ENCODE data around the gene ATF3. TPM values are rescaled to one million over a fixed set of nuclear protein-coding genes. Genes with fewer than 3 reads are reported as not detected.
A peak's percentile ranks its signal among the peaks of the same experiment; 100 is the strongest.

Gene ATF3
- total RNA-seq, 1 donor from 2014 or later, result 16.8 TPM

GRCh38 chr1:212613440-212614335 lies 5.1 kb downstream of the ATF3 start:
- DNase-seq (no peak), ATAC-seq (ENCODE audit: low read depth) (no peak)
- POLR2A ChIA-PET, result interaction anchor here (0.7 to 1.5 kb wide), 3 partner anchors 46 to 218 kb away, joined by 3 to 7 read pairs (median 4); no protein-coding TSS in a partner anchor
- Mint-ChIP-seq H3K27ac (no peak overlapping the region), H3K4me1 (peaks cover 20% of the 10 kb centered on the region), H3K36me3 (ENCODE audit: low read depth) (peaks cover 26% of the 10 kb centered on the region), H3K4me3 (no peak overlapping the region), H3K27me3 (peaks cover 4% of the 10 kb centered on the region), H3K9me3 (no peaks in the 10 kb centered on the region)
- no peak for TF ChIP-seq CTCF (IDR thresholded peaks at IDR 0.05)
- CTCF ChIA-PET, result interaction anchor here (0.6 kb wide), 1 partner anchor 157 kb away, joined by 7 read pairs; no protein-coding TSS in a partner anchor
- intact Hi-C loops (cut with micrococcal nuclease), result no loop called here

- intact Hi-C loops (cut with micrococcal nuclease), result no loop called here
- H3K4me3 Mint-ChIP-seq, result no peak overlapping the region
- peak overlapping the region; percentile 37 for H3K27ac Mint-ChIP-seq
These were observed 6.1 kb downstream of the ATF3 start for GRCh38 chr1:212614453-212615200.

GRCh38 chr1:212615201-212615470 lies 6.6 kb downstream of the ATF3 start:
- Mint-ChIP-seq H3K36me3 (ENCODE audit: low read depth) (peaks cover 35% of the 10 kb centered on the region), H3K9me3 (no peaks in the 10 kb centered on the region), H3K27ac (no peak overlapping the region), H3K27me3 (peaks cover 4% of the 10 kb centered on the region), H3K4me1 (peaks cover 14% of the 10 kb centered on the region), H3K4me3 (no peak overlapping the region)
- POLR2A ChIA-PET, result interaction anchor here (1.0 to 1.5 kb wide), 2 partner anchors 48 to 57 kb away, joined by 4 to 7 read pairs; no protein-coding TSS in a partner anchor
- intact Hi-C loops (cut with micrococcal nuclease), result no loop called here
- ATAC-seq (ENCODE audit: low read depth) (no peak), DNase-seq (no peak)
- no peak for TF ChIP-seq CTCF (IDR thresholded peaks at IDR 0.05)
- CTCF ChIA-PET, result no interaction called here

More at GRCh38 chr1:212614453-212615200, 6.1 kb downstream of the ATF3 start:
- TF ChIP-seq CTCF (IDR thresholded peaks at IDR 0.05), result no peak
- POLR2A ChIA-PET, result interaction anchor here (0.7 to 1.5 kb wide), 4 partner anchors 47 to 217 kb away, joined by 3 to 7 read pairs (median 4); no protein-coding TSS in a partner anchor
- peaks cover 33% of the 10 kb centered on the region for H3K36me3 Mint-ChIP-seq (ENCODE audit: low read depth)
- CTCF ChIA-PET, result no interaction called here
- DNase-seq, result no peak
- H3K9me3 Mint-ChIP-seq, result no peaks in the 10 kb centered on the region
- peaks cover 20% of the 10 kb centered on the region for H3K4me1 Mint-ChIP-seq
- H3K27me3 Mint-ChIP-seq, result peaks cover 4% of the 10 kb centered on the region
- no peak for ATAC-seq (ENCODE audit: low read depth)

- ChIA-PET POLR2A (interaction anchor here (0.7 to 1.0 kb wide), 2 partner anchors 10 to 11 kb away, joined by 3 read pairs; partner anchors contain the start of gene ATF3), CTCF (interaction anchor here (1.0 to 1.4 kb wide), 2 partner anchors 10 to 142 kb away, joined by 3 read pairs; partner anchors contain the start of gene ATF3)
- H3K4me1 Mint-ChIP-seq, result peaks cover 10% of the 10 kb centered on the region
- no peak overlapping the region for H3K4me3 Mint-ChIP-seq
- H3K27ac Mint-ChIP-seq, result no peak overlapping the region
- DNase-seq (no peak), ATAC-seq (ENCODE audit: low read depth) (no peak)
- H3K27me3 Mint-ChIP-seq, result no peaks in the 10 kb centered on the region
- no peaks in the 10 kb centered on the region for H3K9me3 Mint-ChIP-seq
- TF ChIP-seq CTCF (IDR thresholded peaks at IDR 0.05), result no peak
- H3K36me3 Mint-ChIP-seq (ENCODE audit: low read depth), result peaks cover 34% of the 10 kb centered on the region
- intact Hi-C loops (cut with micrococcal nuclease), result no loop called here
These were observed 10.1 kb downstream of the ATF3 start for GRCh38 chr1:212618466-212619210.

All from activated B cell treated with CpG ODN at 0.5 μM for 24 hours (primary cell).